Activated CD4-positive, alpha-beta T cell treated with anti-CD3 and anti-CD28 coated beads for 36 hours (primary cell): ENCODE measurements around the gene NHS. TPM values are rescaled to one million over a fixed set of nuclear protein-coding genes. Genes with fewer than 3 reads are reported as not detected.

Source experiments
- ATAC-seq: fragments of 200-7000 bp; cut with Tn5 transposase; one replicate; pipeline ENCODE4 v1.10.0; 2021; ENCODE audit warnings: mild to moderate bottlenecking, moderate library complexity
- CTCF ChIA-PET: fragments of 350-600 bp; sonication (Branson Sonifier 250); formaldehyde crosslinking; loops from one replicate; lab custom pipeline; 2021; ENCODE audit warnings: antibody characterized with exemption; lab: Charles Lee
- POLR2A ChIA-PET: fragments of 350-600 bp; sonication (Branson Sonifier 250); formaldehyde crosslinking; loops from one replicate; lab custom pipeline; 2021; ENCODE audit warnings: antibody characterized with exemption, inconsistent platforms; lab: Charles Lee
- DNase-seq: peaks from one replicate; pipeline ENCODE4 v3.0.0-alpha.2; 2020
- H3K27ac Mint-ChIP-seq: one replicate; pipeline ENCODE4 v1.8.0; 2021; ENCODE audit warnings: mixed read lengths
- H3K27me3 Mint-ChIP-seq: one replicate; pipeline ENCODE4 v1.8.0; 2021; ENCODE audit warnings: mixed read lengths
- H3K36me3 Mint-ChIP-seq: one replicate; pipeline ENCODE4 v1.8.0; 2021; ENCODE audit warnings: low read depth, mixed read lengths
- H3K4me1 Mint-ChIP-seq: one replicate; pipeline ENCODE4 v1.8.0; 2021; ENCODE audit warnings: mixed read lengths
- H3K4me3 Mint-ChIP-seq: one replicate; pipeline ENCODE4 v1.8.0; 2021; ENCODE audit warnings: mild to moderate bottlenecking, moderate library complexity, mixed read lengths
- H3K9me3 Mint-ChIP-seq: one replicate; pipeline ENCODE4 v1.8.0; 2021; ENCODE audit warnings: low read depth, mixed read lengths
- intact Hi-C, 2 experiments: fragments of 100-400 bp; cut with DNase I in 1 of 2; cut with micrococcal nuclease in 1 of 2; formaldehyde crosslinking; loops; one replicate each; pipeline versions ENCODE4 v1.14.2 to v1.15.1; 2022 to 2024; cut with DNase I, micrococcal nuclease
- total RNA-seq, 2 experiments: library from RNA; stranded (reverse); gene quantifications; one replicate each; pipeline ENCODE4 v1.2.3, GENCODE V29; 2021

NHS gene
- total RNA-seq, 2 experiments from 2014 or later, result 6.7 to 10.2 TPM

GRCh38 chrX:17527135-17527701 is 152.2 kb downstream of the NHS start:
- no peaks in the 10 kb centered on the region for H3K27me3 Mint-ChIP-seq
- POLR2A ChIA-PET, result no interaction called here
- intact Hi-C loops, result no loop called here
- no peak overlapping the region for H3K4me3 Mint-ChIP-seq
- CTCF ChIA-PET, result no interaction called here
- H3K27ac Mint-ChIP-seq, result no peak overlapping the region
- H3K9me3 Mint-ChIP-seq, result no peaks in the 10 kb centered on the region
- H3K4me1 Mint-ChIP-seq, result peaks cover 8% of the 10 kb centered on the region
- no peaks in the 10 kb centered on the region for H3K36me3 Mint-ChIP-seq
- DNase-seq (no peak), ATAC-seq (no peak)

- Mint-ChIP-seq H3K27me3 (no peaks in the 10 kb centered on the region), H3K4me3 (no peak overlapping the region), H3K27ac (no peak overlapping the region), H3K4me1 (peaks cover 8% of the 10 kb centered on the region), H3K36me3 (no peaks in the 10 kb centered on the region), H3K9me3 (no peaks in the 10 kb centered on the region)
- intact Hi-C loops, result no loop called here
- no peak for ATAC-seq
- CTCF ChIA-PET, result no interaction called here
- no peak for DNase-seq
- POLR2A ChIA-PET, result no interaction called here
These were observed 152.9 kb downstream of the NHS start for GRCh38 chrX:17527922-17528321.

GRCh38 chrX:17529151-17529745 is 154.2 kb downstream of the NHS start:
- H3K27me3 Mint-ChIP-seq, result no peaks in the 10 kb centered on the region
- H3K4me1 Mint-ChIP-seq, result peaks cover 8% of the 10 kb centered on the region
- POLR2A ChIA-PET, result no interaction called here
- CTCF ChIA-PET, result interaction anchor here (0.8 kb wide), 1 partner anchor 482 kb away, joined by 3 read pairs; no protein-coding TSS in a partner anchor
- no peak overlapping the region for H3K4me3 Mint-ChIP-seq
- no peak overlapping the region for H3K27ac Mint-ChIP-seq
- ATAC-seq, result no peak
- H3K9me3 Mint-ChIP-seq, result no peaks in the 10 kb centered on the region
- no peaks in the 10 kb centered on the region for H3K36me3 Mint-ChIP-seq
- no peak for DNase-seq
- intact Hi-C loops, result no loop called here

GRCh38 chrX:17531500-17531899 is 156.5 kb downstream of the NHS start:
- Mint-ChIP-seq H3K4me1 (peaks cover 10% of the 10 kb centered on the region), H3K27ac (no peak overlapping the region), H3K9me3 (no peaks in the 10 kb centered on the region), H3K27me3 (no peaks in the 10 kb centered on the region), H3K4me3 (no peak overlapping the region), H3K36me3 (no peaks in the 10 kb centered on the region)
- intact Hi-C loops, result loop anchor here in 1 of 2 experiments (10.0 kb wide), 1 partner anchor 157 kb away; the partner anchor contains the start of gene NHS
- CTCF ChIA-PET, result interaction anchor here (0.6 kb wide), 1 partner anchor 166 kb away, joined by 3 read pairs; no protein-coding TSS in a partner anchor
- ATAC-seq (no peak), DNase-seq (no peak)
- POLR2A ChIA-PET, result no interaction called here

GRCh38 chrX:17535229-17535628 is 160.2 kb downstream of the NHS start:
- ChIA-PET POLR2A (no interaction called here), CTCF (interaction anchor here (0.7 to 1.5 kb wide), 6 partner anchors 16 to 290 kb away, joined by 3 to 5 read pairs (median 3); no protein-coding TSS in a partner anchor)
- DNase-seq (peak; percentile 67), ATAC-seq (peak; percentile 66)
- Mint-ChIP-seq H3K4me1 (peaks cover 15% of the 10 kb centered on the region), H3K36me3 (no peaks in the 10 kb centered on the region), H3K27ac (no peak overlapping the region), H3K4me3 (no peak overlapping the region), H3K27me3 (peaks cover 3% of the 10 kb centered on the region), H3K9me3 (no peaks in the 10 kb centered on the region)
- intact Hi-C loops, result loop anchor here (1.0 to 10.0 kb wide), 5 partner anchors 56 to 202 kb away; partner anchors contain the start of genes NHS (in 2 of the 2) and SCML1 (in 2 of the 2)

GRCh38 chrX:17537723-17538243 is 162.8 kb downstream of the NHS start:
- Mint-ChIP-seq H3K36me3 (no peaks in the 10 kb centered on the region), H3K27ac (peak overlapping the region; percentile 86), H3K27me3 (peaks cover 3% of the 10 kb centered on the region), H3K4me3 (no peak overlapping the region), H3K9me3 (no peaks in the 10 kb centered on the region), H3K4me1 (peaks cover 15% of the 10 kb centered on the region)
- intact Hi-C loops, result loop anchor here (5.0 to 10.0 kb wide), 3 partner anchors 160 to 200 kb away; partner anchors contain the start of genes NHS (in 2 of the 2) and SCML1 (in 2 of the 2)
- DNase-seq (no peak), ATAC-seq (no peak)
- ChIA-PET CTCF (no interaction called here), POLR2A (no interaction called here)

GRCh38 chrX:17542123-17542522 is 167.1 kb downstream of the NHS start:
- peaks cover 6% of the 10 kb centered on the region for H3K4me1 Mint-ChIP-seq
- no peak overlapping the region for H3K27ac Mint-ChIP-seq
- H3K27me3 Mint-ChIP-seq, result peaks cover 3% of the 10 kb centered on the region
- H3K4me3 Mint-ChIP-seq, result no peak overlapping the region
- intact Hi-C loops, result no loop called here
- ChIA-PET POLR2A (no interaction called here), CTCF (interaction anchor here (0.6 kb wide), 1 partner anchor 36 kb away, joined by 3 read pairs; no protein-coding TSS in a partner anchor)
- H3K36me3 Mint-ChIP-seq, result no peaks in the 10 kb centered on the region
- DNase-seq (no peak), ATAC-seq (no peak)
- H3K9me3 Mint-ChIP-seq, result no peaks in the 10 kb centered on the region

GRCh38 chrX:17544821-17545220 is 169.8 kb downstream of the NHS start:
- Mint-ChIP-seq H3K27me3 (no peaks in the 10 kb centered on the region), H3K4me3 (no peak overlapping the region), H3K4me1 (peaks cover 15% of the 10 kb centered on the region), H3K27ac (no peak overlapping the region), H3K9me3 (no peaks in the 10 kb centered on the region), H3K36me3 (no peaks in the 10 kb centered on the region)
- POLR2A ChIA-PET, result no interaction called here
- ATAC-seq (no peak), DNase-seq (no peak)
- CTCF ChIA-PET, result no interaction called here
- intact Hi-C loops, result no loop called here

GRCh38 chrX:17546356-17546755 is 171.4 kb downstream of the NHS start:
- no peak for ATAC-seq
- no peak for DNase-seq
- Mint-ChIP-seq H3K9me3 (no peaks in the 10 kb centered on the region), H3K4me1 (peaks cover 15% of the 10 kb centered on the region), H3K36me3 (no peaks in the 10 kb centered on the region), H3K4me3 (no peak overlapping the region), H3K27ac (no peak overlapping the region), H3K27me3 (no peaks in the 10 kb centered on the region)
- ChIA-PET CTCF (interaction anchor here (0.6 kb wide), 1 partner anchor 664 kb away, joined by 3 read pairs; no protein-coding TSS in a partner anchor), POLR2A (no interaction called here)
- intact Hi-C loops, result no loop called here

GRCh38 chrX:17547658-17548057 is 172.7 kb downstream of the NHS start:
- Mint-ChIP-seq H3K4me1 (peaks cover 15% of the 10 kb centered on the region), H3K4me3 (no peak overlapping the region), H3K27me3 (no peaks in the 10 kb centered on the region), H3K9me3 (no peaks in the 10 kb centered on the region), H3K36me3 (no peaks in the 10 kb centered on the region), H3K27ac (no peak overlapping the region)
- DNase-seq, result no peak
- no peak for ATAC-seq
- intact Hi-C loops, result no loop called here
- ChIA-PET CTCF (no interaction called here), POLR2A (no interaction called here)

- Mint-ChIP-seq H3K4me3 (no peak overlapping the region), H3K36me3 (no peaks in the 10 kb centered on the region), H3K27ac (peak overlapping the region; percentile 78), H3K9me3 (no peaks in the 10 kb centered on the region), H3K27me3 (no peaks in the 10 kb centered on the region), H3K4me1 (peaks cover 18% of the 10 kb centered on the region)
- intact Hi-C loops, result no loop called here
- ChIA-PET CTCF (no interaction called here), POLR2A (interaction anchor here (0.7 kb wide), 2 partner anchors 125 to 169 kb away, joined by 3 to 4 read pairs; no protein-coding TSS in a partner anchor)
- DNase-seq (peak; percentile 22), ATAC-seq (peak; percentile 60)
These were observed 174.2 kb downstream of the NHS start for GRCh38 chrX:17549107-17549651.
